Stomach (tissue), 9 donors: Measurements from ENCODE around the gene UBA1. TPM values are rescaled to one million over a fixed set of nuclear protein-coding genes. Genes with fewer than 3 reads are reported as not detected.
A peak's percentile ranks its signal among the peaks of the same experiment; 100 is the strongest.

Source experiments
- DNase-seq, 2 donors: peaks; one replicate each; pipeline versions ENCODE4 v3.0.0 to v3.0.0-alpha.2; 2013 to 2019
- H3K27ac ChIP-seq, 5 donors: fragments of 200-600 bp in 4 of 5; sonication (generic) in 4 of 5; one replicate each; pipeline ENCODE4 v1.5.1; 2013 to 2019; ENCODE audit warnings: mild to moderate bottlenecking in 1 of 5, moderate library complexity in 1 of 5
- H3K27me3 ChIP-seq, 3 donors: fragments of 200-600 bp; sonication (generic); one replicate each; pipeline ENCODE4 v1.5.1; 2017 to 2019; ENCODE audit warnings: mixed run types in 1 of 3
- H3K36me3 ChIP-seq, 4 donors: fragments of 200-600 bp; sonication (generic); 1 replicate in 3 of 4; 2 replicates in 1 of 4; pipeline ENCODE4 v1.5.1; 2016 to 2019
- H3K4me1 ChIP-seq, 4 donors: fragments of 200-600 bp; sonication (generic); one replicate each; pipeline ENCODE4 v1.5.1; 2016 to 2019
- H3K4me3 ChIP-seq, 4 donors: fragments of 200-600 bp; sonication (generic) in 3 of 4; one replicate each; pipeline ENCODE4 v1.5.1; 2016 to 2019; ENCODE audit warnings: mild to moderate bottlenecking in 1 of 4
- H3K9me3 ChIP-seq, 4 donors: fragments of 200-600 bp; sonication (generic); one replicate each; pipeline ENCODE4 v1.5.1; 2016 to 2019
- EP300 ChIP-seq: sonication (generic); formaldehyde crosslinking; IDR thresholded peaks from one replicate; pipeline ENCODE4 v1.6.1; 2017; ENCODE audit warnings: antibody characterized with exemption
- POLR2A ChIP-seq, 4 donors: fragments of 450-650 bp; IDR thresholded peaks; one replicate each; pipeline ENCODE4 v1.6.1; 2016; ENCODE audit warnings: antibody characterized with exemption in 4 of 4, control low read depth in 2 of 4, mild to moderate bottlenecking in 1 of 4, moderate library complexity in 1 of 4
- POLR2AphosphoS5 ChIP-seq, 3 donors: sonication (generic); formaldehyde crosslinking; IDR thresholded peaks; one replicate each; pipeline ENCODE4 v1.6.1; 2016; ENCODE audit warnings: antibody characterized with exemption in 3 of 3
- WGBS, 5 donors: extraction: QIAGEN DNeasy Blood & Tissue Kit in 3 of 5; methylation state at CpG; one replicate each; pipeline versions ENCODE4 v1.1.5 to v1.1.7; 2013 to 2018; 5-methylcytosine and 5-hydroxymethylcytosine counted together
- intact Hi-C: fragments of 100-400 bp; cut with DNase I; formaldehyde crosslinking; loops from one replicate; pipeline ENCODE4 v1.15.1; 2023; ENCODE audit warnings: low total_unique reads
- polyA plus RNA-seq, 3 donors: library from polyadenylated mRNA; stranded (reverse); fragments of 200-250 nt; gene quantifications; one replicate each; pipeline ENCODE4 v1.2.3, GENCODE V29; 2013
- total RNA-seq, 5 donors: library from RNA; depleted of rRNA; stranded (reverse); fragments of >200 nt; gene quantifications; one replicate each; pipeline versions ENCODE4 v1.1.0 to v1.2.3, GENCODE V29; 2014 to 2016
- TF ChIP-seq, protein P1 (sequence below), 7 experiments: fragments of 450-650 bp in 4 of 7; fragments of 200-600 bp in 3 of 7; sonication (generic) in 3 of 7; IDR thresholded peaks; one replicate each; pipeline ENCODE4 v1.5.1; 2016 to 2019; ENCODE audit warnings: antibody characterized with exemption in 7 of 7, control low read depth in 2 of 7, mild to moderate bottlenecking in 1 of 7
- donor health status: healthy with polysubstance abuse.
- donor health status: Bipolar disorder and iron deficiency.
- donor health status: healthy.

The UBA1 gene
- total and polyA plus RNA-seq, 8 donors: 59.3 to 278 (median 86.9) TPM

DNA sequence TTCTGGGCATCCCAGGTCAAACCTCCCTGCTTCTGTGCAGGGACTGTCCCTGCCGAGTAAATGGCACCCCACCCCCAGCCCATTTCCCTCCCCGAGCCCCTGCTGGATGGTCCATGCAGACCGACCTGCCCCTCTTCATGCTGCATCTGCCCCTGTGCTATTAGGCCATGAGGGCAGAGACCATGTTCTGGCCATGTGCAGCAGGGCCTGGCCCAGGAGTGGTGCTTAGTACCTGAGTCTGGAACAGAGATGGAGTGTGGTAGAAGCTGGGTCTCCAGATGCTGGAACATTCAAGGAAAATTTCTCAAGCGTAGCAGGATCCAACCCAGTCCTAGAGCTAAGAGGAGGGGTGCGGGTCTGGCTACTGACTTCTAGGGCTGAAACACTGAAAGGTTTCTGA lies 15.3 kb upstream of the UBA1 start:
- peaks cover 0 to 21% (median 0%) of the 10 kb centered on the region in 3 donors for H3K27me3 ChIP-seq
- 80 to 91% (median 84%) methylated on average over 5 of the region's 5 CpGs for WGBS, 5 donors
- peaks cover 52 to 100% (median 99%) of the 10 kb centered on the region in 4 donors for H3K36me3 ChIP-seq
- intact Hi-C loops: no loop called here
- TF ChIP-seq, protein P1, sequence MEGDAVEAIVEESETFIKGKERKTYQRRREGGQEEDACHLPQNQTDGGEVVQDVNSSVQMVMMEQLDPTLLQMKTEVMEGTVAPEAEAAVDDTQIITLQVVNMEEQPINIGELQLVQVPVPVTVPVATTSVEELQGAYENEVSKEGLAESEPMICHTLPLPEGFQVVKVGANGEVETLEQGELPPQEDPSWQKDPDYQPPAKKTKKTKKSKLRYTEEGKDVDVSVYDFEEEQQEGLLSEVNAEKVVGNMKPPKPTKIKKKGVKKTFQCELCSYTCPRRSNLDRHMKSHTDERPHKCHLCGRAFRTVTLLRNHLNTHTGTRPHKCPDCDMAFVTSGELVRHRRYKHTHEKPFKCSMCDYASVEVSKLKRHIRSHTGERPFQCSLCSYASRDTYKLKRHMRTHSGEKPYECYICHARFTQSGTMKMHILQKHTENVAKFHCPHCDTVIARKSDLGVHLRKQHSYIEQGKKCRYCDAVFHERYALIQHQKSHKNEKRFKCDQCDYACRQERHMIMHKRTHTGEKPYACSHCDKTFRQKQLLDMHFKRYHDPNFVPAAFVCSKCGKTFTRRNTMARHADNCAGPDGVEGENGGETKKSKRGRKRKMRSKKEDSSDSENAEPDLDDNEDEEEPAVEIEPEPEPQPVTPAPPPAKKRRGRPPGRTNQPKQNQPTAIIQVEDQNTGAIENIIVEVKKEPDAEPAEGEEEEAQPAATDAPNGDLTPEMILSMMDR (IDR thresholded peaks at IDR 0.05): no peak
- no peak overlapping the region for H3K27ac ChIP-seq
- H3K4me3 ChIP-seq: no peak overlapping the region
- DNase-seq: no peak
- H3K4me1 ChIP-seq: no peaks in the 10 kb centered on the region
- H3K9me3 ChIP-seq: no peaks in the 10 kb centered on the region

DNA sequence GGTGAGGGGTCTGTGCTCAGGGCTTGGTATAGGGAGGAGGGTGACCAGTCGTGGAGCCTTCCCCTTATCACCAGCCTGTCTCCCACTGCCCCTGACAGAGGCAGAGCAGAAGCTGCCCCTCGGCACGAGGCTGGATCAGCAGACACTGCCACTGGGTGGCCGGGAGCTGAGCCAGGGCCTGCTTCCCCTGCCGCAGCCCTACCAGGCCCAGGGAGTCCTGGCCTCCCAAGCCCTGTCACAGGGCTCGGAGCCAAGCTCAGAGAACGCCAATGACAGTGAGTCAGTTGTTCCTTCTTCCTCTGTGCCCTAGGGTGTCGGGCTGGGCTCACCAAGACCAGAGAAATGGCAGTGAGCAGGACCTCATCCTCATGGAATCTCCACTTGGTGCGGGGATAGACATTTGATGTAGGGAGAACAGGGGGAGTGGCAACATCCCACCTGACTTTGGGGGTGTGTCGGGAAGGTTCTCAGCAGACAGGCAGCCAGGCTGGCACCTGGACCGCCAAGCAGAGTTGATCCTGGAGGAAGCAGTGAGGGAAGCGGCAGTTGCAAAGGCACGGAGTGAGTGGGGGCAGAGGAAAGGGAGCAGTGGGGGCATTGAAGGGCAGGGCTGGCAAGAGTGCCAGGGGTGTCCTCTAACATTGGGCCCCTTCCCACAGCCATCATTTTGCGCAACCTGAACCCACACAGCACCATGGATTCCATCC lies 14.3 kb upstream of the UBA1 start:
- H3K27me3 ChIP-seq: peaks cover 0 to 21% (median 0%) of the 10 kb centered on the region in 3 donors
- intact Hi-C loops: no loop called here
- peaks cover 49 to 100% (median 99%) of the 10 kb centered on the region in 4 donors for H3K36me3 ChIP-seq
- H3K4me3 ChIP-seq: no peak overlapping the region
- H3K9me3 ChIP-seq: no peaks in the 10 kb centered on the region
- DNase-seq: no peak
- no peaks in the 10 kb centered on the region for H3K4me1 ChIP-seq
- WGBS, 5 donors: 73 to 95% (median 79%) methylated on average over 5 to 14 of the region's 14 CpGs
- H3K27ac ChIP-seq: peak overlapping the region in 1 of 5 donors; percentile 17
- TF ChIP-seq EP300 (no peak), POLR2A (IDR thresholded peaks at IDR 0.05) (no peak), POLR2AphosphoS5 (IDR thresholded peaks at IDR 0.05) (no peak)
- TF ChIP-seq, protein P1 (IDR thresholded peaks at IDR 0.05): no peak

DNA sequence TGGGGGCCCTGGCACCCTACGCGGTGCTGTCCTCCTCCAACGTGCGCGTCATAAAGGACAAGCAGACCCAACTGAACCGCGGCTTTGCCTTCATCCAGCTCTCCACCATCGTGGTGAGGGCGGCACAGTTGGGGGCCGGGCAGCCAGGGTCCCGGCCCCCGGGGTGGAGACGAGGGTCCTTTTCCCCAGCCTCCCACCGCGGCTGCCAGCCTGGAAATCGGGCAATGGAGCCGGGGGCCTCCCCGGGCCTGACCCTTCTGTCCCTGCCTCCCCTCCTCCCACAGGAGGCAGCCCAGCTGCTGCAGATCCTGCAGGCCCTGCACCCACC lies 13.7 kb upstream of the UBA1 start:
- H3K4me3 ChIP-seq: no peak overlapping the region
- 90 to 96% (median 92%) methylated on average over 11 to 18 of the region's 18 CpGs for WGBS, 5 donors
- peaks cover 0 to 21% (median 0%) of the 10 kb centered on the region in 3 donors for H3K27me3 ChIP-seq
- no peak for DNase-seq
- TF ChIP-seq EP300: no peak
- no peaks in the 10 kb centered on the region for H3K9me3 ChIP-seq
- intact Hi-C loops: no loop called here
- H3K27ac ChIP-seq: no peak overlapping the region
- H3K4me1 ChIP-seq: no peaks in the 10 kb centered on the region
- peaks cover 47 to 100% (median 99%) of the 10 kb centered on the region in 4 donors for H3K36me3 ChIP-seq

DNA sequence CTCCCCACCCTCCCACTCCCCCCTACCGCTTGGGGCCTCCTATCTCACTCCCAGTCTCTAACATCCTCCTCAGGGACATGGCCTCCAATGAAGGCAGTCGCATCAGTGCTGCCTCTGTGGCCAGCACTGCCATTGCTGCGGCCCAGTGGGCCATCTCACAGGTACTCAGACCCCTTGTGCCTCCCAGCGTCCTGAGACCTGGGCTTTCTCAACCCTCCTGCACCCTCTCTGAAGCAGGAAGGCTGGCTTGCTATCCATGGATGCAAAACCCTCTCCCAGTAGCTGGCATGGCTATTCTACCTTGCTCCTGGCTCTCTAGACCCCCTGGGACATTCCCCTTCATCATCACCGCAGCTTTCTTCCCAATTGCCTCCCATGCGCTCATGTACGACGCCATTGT lies 13.3 kb upstream of the UBA1 start:
- 85 to 100% (median 91%) methylated on average over 5 to 8 of the region's 8 CpGs for whole genome bisulfite sequencing, 5 donors
- TF ChIP-seq EP300: no peak
- TF ChIP-seq, protein P1 (IDR thresholded peaks at IDR 0.05): no peak
- TF ChIP-seq POLR2AphosphoS5 (IDR thresholded peaks at IDR 0.05): no peak
- no peak for TF ChIP-seq POLR2A (IDR thresholded peaks at IDR 0.05)
- Histone ChIP-seq H3K36me3 (peaks cover 47 to 100% (median 99%) of the 10 kb centered on the region in 4 donors), H3K9me3 (no peaks in the 10 kb centered on the region), H3K27me3 (peaks cover 0 to 25% (median 0%) of the 10 kb centered on the region in 3 donors), H3K27ac (no peak overlapping the region), H3K4me1 (no peaks in the 10 kb centered on the region), H3K4me3 (no peak overlapping the region)
- intact Hi-C loops: no loop called here
- DNase-seq: no peak

DNA sequence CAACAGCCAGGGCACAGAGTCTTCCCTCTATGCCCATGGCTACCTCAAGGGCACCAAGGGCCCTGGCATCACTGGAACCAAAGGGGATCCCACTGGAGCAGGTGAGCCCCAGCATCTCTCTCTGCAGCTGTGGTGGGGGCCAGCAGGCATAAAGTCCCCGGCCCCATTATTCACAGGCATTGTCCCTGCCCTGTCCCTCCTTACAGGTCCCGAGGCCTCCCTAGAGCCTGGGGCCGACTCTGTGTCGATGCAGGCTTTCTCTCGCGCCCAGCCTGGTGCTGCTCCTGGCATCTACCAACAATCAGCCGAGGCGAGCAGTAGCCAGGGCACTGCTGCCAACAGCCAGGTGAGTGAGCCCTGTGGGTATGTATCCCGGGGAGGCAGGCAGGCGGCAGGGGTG lies 12.3 kb upstream of the UBA1 start:
- peaks cover 0 to 20% (median 0%) of the 10 kb centered on the region in 3 donors for H3K27me3 ChIP-seq
- no peak overlapping the region for H3K27ac ChIP-seq
- H3K4me3 ChIP-seq: no peak overlapping the region
- no peaks in the 10 kb centered on the region for H3K4me1 ChIP-seq
- no peak for TF ChIP-seq POLR2A (IDR thresholded peaks at IDR 0.05)
- TF ChIP-seq, protein P1 (IDR thresholded peaks at IDR 0.05): no peak
- DNase-seq: no peak
- peaks cover 54 to 100% (median 99%) of the 10 kb centered on the region in 4 donors for H3K36me3 ChIP-seq
- WGBS, 5 donors: 93 to 100% (median 94%) methylated on average over 3 to 10 of the region's 10 CpGs
- H3K9me3 ChIP-seq: no peaks in the 10 kb centered on the region
- intact Hi-C loops: no loop called here
